ENCODE results near the gene PKD1.

- TF ChIP-seq POLR2A (IDR thresholded peaks at IDR 0.05; ENCODE audit: extremely low read depth, insufficient read length) (no peak), CTCF (IDR thresholded peaks at IDR 0.05; ENCODE audit: low read depth, low read length) (no peak)
Observed at GRCh38 chr16:2083876-2084780, 51.6 kb downstream of the PKD1 start.

Measured in NB4 (cell line).